Stimulated activated CD4-positive, alpha-beta T cell treated with anti-CD3 and anti-CD28 coated beads, Interleukin-1b, Interleukin-23, amount 100 ng/mL, for 4 hours (primary cell): ENCODE data around the gene EFCC1.
"Not testable (repeated sequence)": the region's sequence is repeated elsewhere in the genome, so short reads cannot be mapped to it uniquely, and the experiment has no call there.

Source experiments
- DNase-seq, 2 donors: peaks; one replicate each; pipeline ENCODE4 v3.0.0-alpha.2; 2020; ENCODE audit warnings: low read depth in 2 of 2

EFCC1 gene

GRCh38 chr3:129077222-129077621 is 76.1 kb downstream of the EFCC1 start:
- DNase-seq, result no peak

DNA sequence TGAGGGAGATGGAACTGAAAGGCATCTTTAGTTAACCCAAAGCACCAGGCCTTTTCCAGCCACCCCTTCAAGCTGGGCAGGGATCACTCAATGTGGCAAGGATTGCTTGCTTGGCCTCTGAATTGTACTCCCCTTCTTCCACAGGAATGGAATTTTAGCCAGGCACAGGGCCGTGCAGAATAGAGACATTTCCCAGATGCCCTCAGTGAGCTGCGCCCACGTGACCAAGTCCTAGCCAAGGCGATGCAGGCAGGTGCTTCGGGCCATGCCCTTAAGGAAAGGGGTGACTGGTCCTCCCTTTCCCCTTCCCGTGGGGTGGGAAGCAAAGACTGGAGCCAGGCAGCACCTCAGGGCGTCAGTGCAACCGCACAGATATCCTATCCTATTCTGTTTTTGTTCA is 77.4 kb downstream of the EFCC1 start:
- no peak for DNase-seq

DNA sequence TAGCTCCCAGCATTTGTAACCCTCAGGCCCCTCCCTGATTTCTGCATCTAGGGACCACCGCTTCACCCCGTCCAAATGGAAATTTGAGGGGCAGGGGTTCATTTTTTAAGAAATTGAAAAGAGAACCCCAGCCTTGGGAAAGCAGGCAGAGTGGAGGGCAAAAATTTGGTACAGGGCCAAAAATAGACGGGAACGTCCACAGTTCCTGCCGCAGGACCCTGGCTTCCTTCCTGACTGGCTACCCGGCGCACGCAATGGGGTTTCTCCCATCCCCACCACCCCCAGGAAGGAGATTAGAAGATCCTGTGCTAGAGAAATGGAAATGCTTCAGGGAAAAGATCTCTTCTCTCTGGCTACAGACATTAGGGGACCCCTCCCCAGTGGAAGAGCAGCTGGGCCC is 80.4 kb downstream of the EFCC1 start:
- DNase-seq, result no peak

- DNase-seq, result no peak
These were observed 80.9 kb downstream of the EFCC1 start for GRCh38 chr3:129082026-129082425.

- DNase-seq, result no peak
These were observed 83.4 kb downstream of the EFCC1 start for GRCh38 chr3:129084501-129084900.

DNA sequence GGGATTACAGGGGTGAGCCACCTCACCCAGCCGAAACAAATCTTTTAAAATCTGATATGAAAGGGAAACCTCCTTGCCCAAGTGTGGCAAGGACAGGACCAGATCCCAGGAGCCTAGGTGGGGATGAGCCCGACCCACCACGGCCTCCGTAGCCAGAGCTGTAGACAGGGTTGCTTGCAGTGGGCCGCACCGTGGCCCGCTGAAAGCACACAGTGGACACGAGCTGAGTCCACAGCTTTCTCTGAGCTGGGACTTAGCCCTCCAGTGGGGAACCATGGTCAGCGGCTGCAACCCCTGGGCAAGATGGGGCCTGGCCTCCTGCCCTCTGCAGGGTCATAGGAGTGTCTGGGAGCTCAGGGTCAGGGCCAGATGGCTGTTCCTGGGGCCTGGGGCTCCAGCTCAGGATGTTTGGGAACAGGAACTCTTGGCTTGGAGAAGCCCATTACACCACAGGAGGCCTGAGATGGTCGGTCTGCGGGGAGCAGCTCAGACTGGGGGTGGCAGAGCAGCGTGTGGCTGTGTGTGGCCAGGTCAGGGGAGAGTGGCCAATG is 84.1 kb downstream of the EFCC1 start:
- no peak for DNase-seq

- no peak for DNase-seq
These were observed 84.7 kb downstream of the EFCC1 start for GRCh38 chr3:129085818-129086217.

DNA sequence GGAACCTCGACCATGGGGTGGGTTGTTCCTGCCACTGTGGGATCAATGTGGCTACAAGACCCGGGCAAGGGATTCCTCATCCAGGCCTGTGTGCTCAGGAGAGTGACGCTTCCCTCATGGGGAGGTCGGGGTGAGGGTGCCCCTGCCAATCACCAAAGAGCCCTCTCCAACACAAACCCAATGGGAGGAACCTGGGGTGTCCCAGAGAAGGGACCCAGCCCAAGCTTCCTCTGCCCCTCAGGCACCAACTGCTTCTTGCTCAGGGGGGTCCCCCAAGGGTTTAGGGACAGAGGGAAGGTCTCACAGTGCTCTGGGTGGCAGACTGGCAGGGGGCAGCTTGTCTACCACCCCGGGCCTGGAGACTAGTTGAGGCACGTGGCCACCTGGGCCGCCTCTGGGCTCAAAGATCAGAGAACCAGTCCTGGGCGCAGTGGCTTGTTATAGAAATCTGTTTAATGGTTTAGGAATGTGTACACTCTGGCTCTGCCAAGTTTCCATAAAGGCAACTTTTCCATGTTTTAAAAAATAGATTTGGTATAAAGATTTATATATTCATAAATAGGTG is 86.1 kb downstream of the EFCC1 start:
- DNase-seq, result no peak

GRCh38 chr3:129087904-129088303 is 86.8 kb downstream of the EFCC1 start:
- not testable (repeated sequence) for DNase-seq

- not testable (repeated sequence) for DNase-seq
These were observed 87.2 kb downstream of the EFCC1 start for GRCh38 chr3:129088312-129088711.
